Measurements from ENCODE around the gene TPSD1. TPM values are rescaled to one million over a fixed set of nuclear protein-coding genes. Genes with fewer than 3 reads are reported as not detected.

The TPSD1 gene
- total RNA-seq, 1 donor from 2014 or later: not detected

DNA sequence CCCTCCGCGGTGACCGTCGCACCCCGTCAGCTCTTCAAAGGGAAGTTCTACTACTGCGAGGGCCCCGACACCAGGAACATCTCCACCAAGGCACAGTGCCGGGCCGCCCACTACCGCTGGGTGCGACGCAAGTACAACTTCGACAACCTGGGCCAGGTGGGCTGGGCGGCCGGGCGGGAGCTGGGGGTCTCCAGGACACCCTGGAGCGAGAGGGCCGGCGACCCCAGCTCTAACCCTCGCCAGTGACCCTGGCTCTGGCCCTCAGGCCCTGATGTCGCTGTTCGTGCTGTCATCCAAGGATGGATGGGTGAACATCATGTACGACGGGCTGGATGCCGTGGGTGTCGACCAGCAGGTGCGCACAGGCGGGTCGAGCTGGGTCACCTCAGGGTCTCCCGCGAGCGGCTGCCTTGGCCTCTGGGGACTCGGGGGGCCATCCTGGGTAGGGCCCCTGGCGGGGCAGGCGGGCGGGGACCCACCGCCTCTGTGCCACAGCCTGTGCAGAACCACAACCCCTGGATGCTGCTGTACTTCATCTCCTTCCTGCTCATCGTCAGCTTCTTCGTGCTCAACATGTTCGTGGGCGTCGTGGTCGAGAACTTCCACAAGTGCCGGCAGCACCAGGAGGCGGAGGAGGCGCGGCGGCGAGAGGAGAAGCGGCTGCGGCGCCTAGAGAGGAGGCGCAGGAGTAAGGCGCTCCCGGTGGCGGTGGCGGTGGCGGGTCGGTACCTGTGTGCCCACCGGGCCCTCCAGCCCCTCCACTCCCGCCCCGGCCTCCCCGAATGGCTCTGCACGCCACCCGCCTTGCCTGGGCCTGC is 44.2 kb upstream of the TPSD1 start:
- TF ChIP-seq, protein P1, sequence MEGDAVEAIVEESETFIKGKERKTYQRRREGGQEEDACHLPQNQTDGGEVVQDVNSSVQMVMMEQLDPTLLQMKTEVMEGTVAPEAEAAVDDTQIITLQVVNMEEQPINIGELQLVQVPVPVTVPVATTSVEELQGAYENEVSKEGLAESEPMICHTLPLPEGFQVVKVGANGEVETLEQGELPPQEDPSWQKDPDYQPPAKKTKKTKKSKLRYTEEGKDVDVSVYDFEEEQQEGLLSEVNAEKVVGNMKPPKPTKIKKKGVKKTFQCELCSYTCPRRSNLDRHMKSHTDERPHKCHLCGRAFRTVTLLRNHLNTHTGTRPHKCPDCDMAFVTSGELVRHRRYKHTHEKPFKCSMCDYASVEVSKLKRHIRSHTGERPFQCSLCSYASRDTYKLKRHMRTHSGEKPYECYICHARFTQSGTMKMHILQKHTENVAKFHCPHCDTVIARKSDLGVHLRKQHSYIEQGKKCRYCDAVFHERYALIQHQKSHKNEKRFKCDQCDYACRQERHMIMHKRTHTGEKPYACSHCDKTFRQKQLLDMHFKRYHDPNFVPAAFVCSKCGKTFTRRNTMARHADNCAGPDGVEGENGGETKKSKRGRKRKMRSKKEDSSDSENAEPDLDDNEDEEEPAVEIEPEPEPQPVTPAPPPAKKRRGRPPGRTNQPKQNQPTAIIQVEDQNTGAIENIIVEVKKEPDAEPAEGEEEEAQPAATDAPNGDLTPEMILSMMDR (IDR thresholded peaks at IDR 0.05; ENCODE audit: insufficient read depth, low read length, poor library complexity, severe bottlenecking): no peak
- H3K4me3 ChIP-seq (ENCODE audit: low read depth, low read length): no peak overlapping the region
- H3K27me3 ChIP-seq (ENCODE audit: control insufficient read depth, insufficient read depth, low read length): no peaks in the 10 kb centered on the region
- H3K36me3 ChIP-seq (ENCODE audit: control insufficient read depth, insufficient read depth, low read length): no peaks in the 10 kb centered on the region
- no peak for DNase-seq (ENCODE audit: low read depth)

DNA sequence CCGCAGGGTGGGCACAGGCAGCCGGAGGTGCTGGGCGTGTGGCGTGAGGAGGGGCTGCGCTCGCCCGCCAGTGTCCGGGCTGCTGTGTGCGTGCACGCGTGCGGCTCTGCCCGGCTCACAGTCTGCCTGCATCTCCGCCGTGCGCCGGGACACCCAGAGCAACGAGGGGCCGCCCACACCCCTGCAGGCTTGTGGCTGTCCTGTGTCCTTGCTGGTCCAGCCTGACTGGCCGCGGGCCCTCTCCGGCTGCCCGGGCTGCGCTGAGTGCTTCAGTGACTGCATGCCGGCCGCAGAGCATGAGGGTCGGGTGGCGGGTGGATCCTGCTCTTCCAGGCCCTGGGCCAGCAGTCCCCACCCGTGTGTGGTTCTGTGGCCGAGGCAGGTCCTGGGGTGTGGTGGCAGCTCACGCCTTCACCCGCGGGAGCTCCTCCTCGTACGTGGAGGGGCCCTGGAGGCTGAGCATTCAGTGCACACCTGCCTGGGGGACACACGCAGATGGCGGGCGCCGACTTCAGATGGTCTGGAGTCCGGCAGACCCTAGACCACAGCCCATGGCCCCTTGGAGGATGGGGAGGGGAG is 43.2 kb upstream of the TPSD1 start:
- Histone ChIP-seq H3K27me3 (ENCODE audit: control insufficient read depth, insufficient read depth, low read length) (no peaks in the 10 kb centered on the region), H3K4me3 (ENCODE audit: low read depth, low read length) (no peak overlapping the region), H3K36me3 (ENCODE audit: control insufficient read depth, insufficient read depth, low read length) (no peaks in the 10 kb centered on the region)
- no peak for DNase-seq (ENCODE audit: low read depth)
- TF ChIP-seq, protein P1 (IDR thresholded peaks at IDR 0.05; ENCODE audit: insufficient read depth, low read length, poor library complexity, severe bottlenecking): no peak

DNA sequence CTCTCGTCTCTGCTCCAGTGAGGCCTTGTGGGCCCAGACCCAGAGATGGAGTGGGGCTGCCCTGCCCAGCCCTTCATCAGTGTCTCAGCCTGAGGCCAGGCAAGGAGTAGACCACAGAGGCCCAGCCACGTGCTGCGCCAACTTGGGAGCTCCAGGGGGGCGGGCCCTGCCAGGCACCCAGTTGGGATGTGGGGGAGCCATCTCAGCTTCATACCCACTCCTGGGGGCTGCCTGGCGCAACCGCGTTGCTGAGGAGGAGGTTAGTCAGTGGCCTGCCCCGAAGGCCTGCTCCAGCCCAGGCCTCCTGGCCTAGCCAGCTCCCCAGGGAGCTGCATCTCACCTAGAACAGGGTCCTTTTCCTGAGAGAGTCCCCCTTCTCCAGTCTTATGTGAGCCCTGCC is 42.6 kb upstream of the TPSD1 start:
- H3K27me3 ChIP-seq (ENCODE audit: control insufficient read depth, insufficient read depth, low read length): no peaks in the 10 kb centered on the region
- no peak for DNase-seq (ENCODE audit: low read depth)
- H3K4me3 ChIP-seq (ENCODE audit: low read depth, low read length): no peak overlapping the region
- TF ChIP-seq, protein P1 (IDR thresholded peaks at IDR 0.05; ENCODE audit: insufficient read depth, low read length, poor library complexity, severe bottlenecking): no peak
- no peaks in the 10 kb centered on the region for H3K36me3 ChIP-seq (ENCODE audit: control insufficient read depth, insufficient read depth, low read length)

DNA sequence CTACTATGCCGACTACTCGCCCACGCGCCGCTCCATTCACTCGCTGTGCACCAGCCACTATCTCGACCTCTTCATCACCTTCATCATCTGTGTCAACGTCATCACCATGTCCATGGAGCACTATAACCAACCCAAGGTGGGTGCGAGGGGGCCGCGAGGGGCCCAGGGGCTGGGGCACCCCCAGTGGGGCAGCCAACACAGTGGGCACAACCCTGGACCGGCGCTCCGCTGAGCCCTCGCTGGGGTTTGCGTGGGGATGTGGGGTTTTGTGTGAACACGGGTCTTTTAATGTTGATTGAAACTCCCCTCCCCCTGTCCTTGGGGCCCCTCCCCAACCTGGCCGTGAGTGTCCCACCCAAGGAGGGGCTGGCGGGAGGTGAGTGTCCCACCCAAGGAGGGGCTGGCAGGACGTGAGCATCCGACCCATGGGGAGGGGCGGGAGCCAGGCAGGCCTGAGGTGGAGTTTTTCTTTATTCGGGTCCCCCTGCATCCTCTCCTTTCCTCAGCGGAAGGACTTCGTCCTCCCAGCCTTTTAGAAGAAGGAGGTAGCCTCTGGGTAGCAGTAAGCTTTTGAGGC is 42.0 kb upstream of the TPSD1 start:
- no peaks in the 10 kb centered on the region for H3K27me3 ChIP-seq (ENCODE audit: control insufficient read depth, insufficient read depth, low read length)
- H3K4me3 ChIP-seq (ENCODE audit: low read depth, low read length): no peak overlapping the region
- TF ChIP-seq, protein P1 (IDR thresholded peaks at IDR 0.05; ENCODE audit: insufficient read depth, low read length, poor library complexity, severe bottlenecking): no peak
- no peaks in the 10 kb centered on the region for H3K36me3 ChIP-seq (ENCODE audit: control insufficient read depth, insufficient read depth, low read length)
- no peak for DNase-seq (ENCODE audit: low read depth)

DNA sequence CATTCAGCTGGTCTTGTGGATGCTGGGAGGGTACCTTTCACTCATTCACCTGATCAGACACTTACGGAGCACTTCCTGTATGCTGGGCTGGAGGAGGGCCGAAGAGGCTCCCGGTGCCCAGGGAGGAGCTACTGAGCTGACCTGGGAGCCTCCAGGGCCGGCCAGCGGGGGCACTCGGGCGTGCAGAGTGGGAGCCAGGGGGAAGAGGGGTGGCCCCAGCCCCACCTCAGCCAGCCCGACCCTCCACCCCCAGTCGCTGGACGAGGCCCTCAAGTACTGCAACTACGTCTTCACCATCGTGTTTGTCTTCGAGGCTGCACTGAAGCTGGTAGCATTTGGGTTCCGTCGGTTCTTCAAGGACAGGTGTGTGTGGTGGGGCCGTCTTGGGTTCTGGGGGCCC is 41.1 kb upstream of the TPSD1 start:
- TF ChIP-seq, protein P1 (IDR thresholded peaks at IDR 0.05; ENCODE audit: insufficient read depth, low read length, poor library complexity, severe bottlenecking): no peak
- no peaks in the 10 kb centered on the region for H3K27me3 ChIP-seq (ENCODE audit: control insufficient read depth, insufficient read depth, low read length)
- H3K36me3 ChIP-seq (ENCODE audit: control insufficient read depth, insufficient read depth, low read length): no peaks in the 10 kb centered on the region
- no peak overlapping the region for H3K4me3 ChIP-seq (ENCODE audit: low read depth, low read length)
- DNase-seq (ENCODE audit: low read depth): no peak

Data from kidney epithelial cell (primary cell).